CD4-positive, alpha-beta T cell treated with Interleukin-21 for 1 hour (primary cell): ENCODE data around the gene CYP2D6.
A peak's percentile ranks its signal among the peaks of the same experiment; 100 is the strongest.
"Not testable (repeated sequence)": the region's sequence is repeated elsewhere in the genome, so short reads cannot be mapped to it uniquely, and the experiment has no call there.

Experiments
- DNase-seq: peaks from one replicate; pipeline ENCODE4 v3.0.0-alpha.2; 2020

Gene CYP2D6

DNA sequence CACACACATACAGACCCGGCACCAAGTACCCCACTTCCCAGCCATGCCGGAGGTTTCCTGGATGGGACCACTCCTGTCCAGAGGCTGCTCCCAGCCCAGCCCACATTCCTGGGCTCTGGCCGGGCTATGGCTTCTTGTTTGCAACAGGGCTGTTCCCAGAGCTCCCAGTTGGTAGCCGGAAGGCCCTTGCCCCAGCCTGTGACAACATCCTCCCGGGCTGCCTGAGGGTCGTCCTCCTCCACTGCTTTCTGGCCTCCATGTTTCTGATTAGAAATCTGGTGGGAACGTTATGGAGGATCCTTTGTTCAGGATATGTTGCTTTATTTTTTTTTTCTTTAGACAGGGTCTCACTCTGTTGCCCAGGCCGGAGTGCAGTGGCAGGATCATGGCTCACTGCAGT is 952 bp upstream of the CYP2D6 start:
- no peak for DNase-seq

GRCh38 chr22:42130182-42130581 is 428 bp downstream of the CYP2D6 start:
- DNase-seq: not testable (repeated sequence)

DNA sequence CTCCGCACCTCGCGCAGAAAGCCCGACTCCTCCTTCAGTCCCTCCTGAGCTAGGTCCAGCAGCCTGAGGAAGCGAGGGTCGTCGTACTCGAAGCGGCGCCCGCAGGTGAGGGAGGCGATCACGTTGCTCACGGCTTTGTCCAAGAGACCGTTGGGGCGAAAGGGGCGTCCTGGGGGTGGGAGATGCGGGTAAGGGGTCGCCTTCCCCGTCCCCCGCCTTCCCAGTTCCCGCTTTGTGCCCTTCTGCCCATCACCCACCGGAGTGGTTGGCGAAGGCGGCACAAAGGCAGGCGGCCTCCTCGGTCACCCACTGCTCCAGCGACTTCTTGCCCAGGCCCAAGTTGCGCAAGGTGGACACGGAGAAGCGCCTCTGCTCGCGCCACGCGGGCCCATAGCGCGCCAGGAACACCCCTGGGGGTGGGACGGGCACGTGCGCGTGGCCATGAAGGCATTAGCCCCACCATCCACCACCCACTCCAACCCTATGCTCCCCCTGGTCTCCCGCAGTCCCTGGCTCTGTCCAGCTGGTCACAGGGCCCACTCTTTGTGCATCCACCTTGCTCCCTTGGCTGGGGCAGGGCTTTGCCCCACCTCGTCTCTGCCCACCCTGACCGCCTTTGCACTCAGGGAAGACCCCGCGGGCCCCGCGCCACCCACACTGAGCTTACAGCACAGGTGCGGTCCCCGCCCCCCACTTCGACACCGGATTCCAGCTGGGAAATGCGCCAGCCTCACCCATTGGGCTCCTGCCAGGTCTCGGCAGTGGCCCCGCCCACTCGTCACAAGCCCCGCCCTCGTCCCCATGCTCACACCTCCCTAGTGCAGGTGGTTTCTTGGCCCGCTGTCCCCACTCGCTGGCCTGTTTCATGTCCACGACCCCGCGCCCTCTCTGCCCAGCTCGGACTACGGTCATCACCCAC is 1.6 kb downstream of the CYP2D6 start:
- DNase-seq: not testable (repeated sequence)

DNA sequence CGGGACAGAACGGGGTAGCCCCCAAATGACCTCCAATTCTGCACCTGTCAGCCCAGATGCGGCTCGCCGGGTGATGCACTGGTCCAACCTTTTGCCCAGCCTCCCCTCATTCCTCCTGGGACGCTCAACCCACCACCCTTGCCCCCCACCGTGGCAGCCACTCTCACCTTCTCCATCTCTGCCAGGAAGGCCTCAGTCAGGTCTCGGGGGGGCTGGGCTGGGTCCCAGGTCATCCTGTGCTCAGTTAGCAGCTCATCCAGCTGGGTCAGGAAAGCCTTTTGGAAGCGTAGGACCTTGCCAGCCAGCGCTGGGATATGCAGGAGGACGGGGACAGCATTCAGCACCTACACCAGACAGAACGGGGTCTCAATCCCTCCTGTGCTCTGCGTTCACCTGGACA is 2.6 kb downstream of the CYP2D6 start:
- not testable (repeated sequence) for DNase-seq

DNA sequence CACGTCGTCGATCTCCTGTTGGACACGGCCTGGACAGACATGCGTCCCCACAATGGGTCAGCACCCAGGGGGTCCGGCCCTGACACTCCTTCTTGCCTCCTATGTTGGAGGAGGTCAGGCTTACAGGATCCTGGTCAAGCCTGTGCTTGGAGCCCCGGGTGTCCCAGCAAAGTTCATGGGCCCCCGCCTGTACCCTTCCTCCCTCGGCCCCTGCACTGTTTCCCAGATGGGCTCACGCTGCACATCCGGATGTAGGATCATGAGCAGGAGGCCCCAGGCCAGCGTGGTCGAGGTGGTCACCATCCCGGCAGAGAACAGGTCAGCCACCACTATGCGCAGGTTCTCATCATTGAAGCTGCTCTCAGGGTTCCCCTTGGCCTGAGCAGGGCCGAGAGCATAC is 3.0 kb downstream of the CYP2D6 start:
- no peak for DNase-seq

DNA sequence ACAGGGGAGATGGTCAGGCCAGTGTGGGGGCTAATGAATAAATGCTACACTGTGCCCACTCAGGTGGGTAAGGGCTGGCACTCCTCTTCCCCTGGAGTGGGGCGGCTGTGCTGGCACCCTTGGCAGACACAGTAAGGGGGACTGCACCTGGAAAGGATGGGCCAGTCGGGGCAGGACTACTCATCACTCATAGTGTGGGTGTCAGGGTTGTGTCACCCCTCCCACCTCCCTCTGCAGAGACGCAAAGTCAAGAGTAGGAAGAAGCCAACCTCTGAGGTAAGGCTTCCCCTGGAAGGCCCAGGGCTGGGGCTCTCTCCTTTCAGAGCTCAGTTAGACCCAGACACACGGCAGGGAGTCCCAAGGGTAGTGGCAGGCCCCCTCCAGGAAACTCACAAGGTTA is 7.1 kb downstream of the CYP2D6 start:
- DNase-seq: not testable (repeated sequence)

- DNase-seq: peak; percentile 61
These were observed 10.2 kb downstream of the CYP2D6 start for GRCh38 chr22:42120231-42121021.

GRCh38 chr22:42116848-42117424 is 13.7 kb downstream of the CYP2D6 start:
- DNase-seq: no peak

DNA sequence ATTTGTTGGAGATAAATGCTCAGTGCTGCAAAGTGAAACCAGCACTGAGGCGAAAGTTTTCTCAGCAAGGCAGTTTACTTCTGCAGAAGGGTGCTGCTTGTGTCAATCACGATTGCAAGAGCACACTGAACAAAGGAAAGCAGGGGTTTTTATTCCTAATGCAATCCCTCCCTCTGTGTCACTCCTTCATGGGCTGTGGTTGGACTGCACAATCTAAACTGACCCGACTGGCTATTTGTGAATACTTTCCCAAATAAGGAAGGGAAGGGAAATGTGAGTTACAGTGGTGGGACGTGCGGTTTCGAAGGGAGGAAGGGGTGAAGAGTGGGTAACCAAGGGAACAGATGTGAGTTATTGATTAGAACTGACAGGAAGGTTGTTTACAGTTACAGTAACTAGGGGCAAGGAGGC is 15.2 kb downstream of the CYP2D6 start:
- DNase-seq: not testable (repeated sequence)

DNA sequence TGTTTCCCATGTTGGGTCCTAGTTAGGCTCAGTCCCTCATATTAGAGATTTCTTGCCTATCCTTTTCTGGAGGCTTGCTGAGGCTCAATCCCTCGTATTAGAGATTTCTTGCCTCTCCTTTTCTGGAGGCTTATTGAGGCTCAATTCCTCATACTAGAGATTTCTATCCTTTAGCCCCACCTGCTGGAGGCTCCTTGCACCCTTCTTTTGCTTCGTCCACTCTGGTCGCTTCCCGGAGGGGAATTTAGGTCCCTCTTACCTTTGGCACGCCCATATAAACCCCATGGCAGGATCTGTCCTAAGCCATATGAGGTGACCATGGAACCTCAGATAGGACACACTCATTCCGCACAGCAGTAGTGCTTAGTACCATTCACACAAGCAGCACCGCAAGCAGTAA is 15.9 kb downstream of the CYP2D6 start:
- DNase-seq: no peak

- not testable (repeated sequence) for DNase-seq
These were observed 17.8 kb downstream of the CYP2D6 start for GRCh38 chr22:42112793-42113192.

DNA sequence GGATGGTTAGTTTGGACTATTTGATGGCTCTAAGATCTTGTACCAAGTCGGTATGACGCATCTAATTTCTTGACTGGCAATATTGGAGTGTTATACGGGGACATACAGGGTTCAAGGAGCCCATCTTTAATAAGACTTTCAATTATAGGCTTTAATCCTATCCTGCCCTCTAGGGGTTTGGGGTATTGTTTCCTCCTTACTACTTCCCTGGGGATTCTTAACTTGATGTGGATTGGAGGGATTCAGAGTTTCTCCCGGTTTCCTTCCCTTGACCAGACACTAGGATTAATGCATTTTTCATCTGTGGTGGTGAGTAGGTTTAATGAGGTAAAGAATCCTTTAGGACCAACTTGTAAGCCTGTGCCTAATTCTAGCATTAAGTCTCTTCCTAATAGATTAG is 18.8 kb downstream of the CYP2D6 start:
- no peak for DNase-seq

GRCh38 chr22:42108848-42109247 is 21.8 kb downstream of the CYP2D6 start:
- no peak for DNase-seq

DNA sequence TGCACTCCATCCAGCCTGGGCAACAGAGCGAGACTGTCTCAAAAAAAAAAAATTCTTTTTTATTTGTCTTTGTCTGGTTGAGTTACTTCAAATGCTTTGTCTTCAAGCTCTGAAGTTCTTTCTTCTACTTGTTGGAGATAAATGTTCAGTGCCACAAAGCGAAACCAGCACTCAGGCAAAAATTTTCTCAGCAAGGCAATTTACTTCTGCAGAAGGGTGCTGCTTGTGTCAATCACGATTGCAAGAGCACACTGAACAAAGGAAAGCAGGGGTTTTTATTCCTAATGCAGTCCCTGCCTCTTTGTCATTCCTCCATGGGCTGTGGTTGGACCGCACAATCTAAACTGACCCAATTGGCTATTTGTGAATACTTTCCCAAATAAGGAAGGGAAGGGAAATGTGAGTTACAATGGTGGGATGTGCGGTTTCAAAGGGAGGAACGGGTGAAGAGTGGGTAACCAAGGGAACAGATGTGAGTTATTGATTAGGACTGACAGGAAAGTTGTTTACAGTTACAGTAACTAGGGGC is 26.2 kb downstream of the CYP2D6 start:
- DNase-seq: not testable (repeated sequence)

GRCh38 chr22:42101199-42101598 is 29.4 kb downstream of the CYP2D6 start:
- DNase-seq: no peak

DNA sequence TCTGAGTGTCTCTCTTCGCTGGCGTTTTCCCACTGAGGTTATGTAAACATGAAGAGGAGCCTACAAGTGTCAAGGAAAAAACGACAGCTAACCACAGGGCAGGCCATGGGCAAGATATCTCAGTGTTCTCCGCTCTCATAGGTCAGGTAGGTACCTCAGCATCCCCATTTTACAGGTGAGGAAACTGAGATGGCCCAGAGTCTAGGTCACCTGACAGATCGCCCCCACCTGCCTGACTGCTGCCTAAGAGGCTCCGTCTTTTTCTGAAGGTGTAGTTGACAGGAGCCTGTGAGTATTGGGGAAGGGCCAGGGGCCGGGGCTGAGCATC is 39.2 kb downstream of the CYP2D6 start:
- peak; percentile 21 for DNase-seq

GRCh38 chr22:42090596-42091454 is 39.8 kb downstream of the CYP2D6 start, which contains the start of gene NDUFA6:
Gene NDUFA6 (minus strand): TSS chr22:42090772. CDS start chr22:42090744, 28 bp downstream.
- DNase-seq: peak; percentile 99

DNA sequence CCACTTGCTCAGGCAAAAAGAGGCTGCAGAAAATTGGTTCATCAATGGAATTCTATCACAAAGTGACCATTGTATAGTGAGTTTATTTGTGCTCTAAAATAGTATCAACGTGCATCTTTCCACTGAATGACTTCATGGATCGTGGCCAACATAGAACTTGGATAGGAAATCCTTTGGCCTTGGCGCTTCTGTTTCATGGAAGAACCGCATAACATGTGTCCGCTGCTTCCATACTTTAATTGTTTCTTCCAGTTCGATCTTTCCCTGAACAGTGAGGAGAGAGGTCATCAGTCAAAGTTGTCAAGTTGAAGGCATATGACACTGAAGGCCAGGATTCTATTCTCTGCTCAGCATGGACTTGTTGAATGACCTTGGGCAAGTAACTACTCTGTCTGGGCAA is 44.6 kb downstream of the CYP2D6 start:
- no peak for DNase-seq

DNA sequence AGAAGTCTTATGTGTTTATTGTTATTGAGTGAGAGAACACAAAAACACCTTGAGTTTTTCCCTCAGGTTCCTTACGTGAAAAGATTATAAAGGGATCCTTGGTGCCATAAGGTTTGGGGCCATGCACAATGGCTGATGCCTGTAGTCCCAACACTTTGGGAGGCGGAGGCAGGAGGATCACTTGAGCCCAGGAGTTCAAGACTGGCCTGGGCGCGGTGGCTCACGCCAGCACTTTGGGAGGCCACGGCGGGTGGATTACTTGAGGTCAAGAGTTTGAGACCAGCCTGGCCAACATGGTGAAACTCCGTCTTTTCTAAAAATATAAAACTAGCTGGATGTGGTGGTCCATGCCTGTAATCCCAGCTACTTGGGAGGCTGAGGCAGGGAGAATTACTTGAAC is 45.7 kb downstream of the CYP2D6 start:
- no peak for DNase-seq

DNA sequence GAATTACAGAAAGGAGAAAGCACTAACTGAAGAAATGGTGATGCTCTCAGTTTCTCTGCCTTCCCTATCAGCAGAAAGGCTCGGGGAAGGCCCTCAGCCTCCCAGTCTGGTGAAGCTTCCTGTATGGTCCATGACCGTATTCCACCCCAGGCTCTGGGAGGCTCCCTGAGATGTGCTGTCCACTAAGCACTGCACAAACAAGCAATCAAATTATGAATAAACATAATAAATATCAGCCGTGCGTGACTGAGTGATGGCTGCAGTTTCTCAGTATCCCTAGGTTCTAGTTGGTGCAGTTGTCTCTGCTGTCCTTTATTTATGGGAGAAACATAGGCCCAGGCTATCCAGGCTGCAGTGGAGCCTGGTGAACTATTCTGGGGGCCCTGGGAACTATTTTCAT is 47.5 kb downstream of the CYP2D6 start:
- DNase-seq: no peak

- DNase-seq: peak; percentile 27
These were observed 50.3 kb downstream of the CYP2D6 start for GRCh38 chr22:42080287-42080686.
